SK-N-DZ (cell line): ENCODE results near the gene CRTC1.
A peak's percentile ranks its signal among the peaks of the same experiment; 100 is the strongest.

ENCODE experiments used
- DNase-seq: peaks from one replicate; pipeline ENCODE4 v3.0.0-alpha.2; 2015; ENCODE audit warnings: low spot score

CRTC1 gene

GRCh38 chr19:18781047-18781600 lies 97.6 kb downstream of the CRTC1 start:
- DNase-seq = no peak

- DNase-seq = no peak
These were observed 98.5 kb downstream of the CRTC1 start for GRCh38 chr19:18781885-18782527.

- DNase-seq = no peak
These were observed 99.2 kb downstream of the CRTC1 start for GRCh38 chr19:18782559-18783225.

- DNase-seq = no peak
These were observed 100.7 kb downstream of the CRTC1 start for GRCh38 chr19:18783958-18784785.

- DNase-seq = no peak
These were observed 101.3 kb downstream of the CRTC1 start for GRCh38 chr19:18784786-18785120.

- peak; percentile 62 for DNase-seq
These were observed 102.0 kb downstream of the CRTC1 start for GRCh38 chr19:18785179-18786124.

- no peak for DNase-seq
These were observed 105.3 kb downstream of the CRTC1 start for GRCh38 chr19:18788529-18789421.

- no peak for DNase-seq
These were observed 106.0 kb downstream of the CRTC1 start for GRCh38 chr19:18789422-18789869.

- no peak for DNase-seq
These were observed 106.5 kb downstream of the CRTC1 start for GRCh38 chr19:18789883-18790565.

GRCh38 chr19:18790566-18791314 lies 107.3 kb downstream of the CRTC1 start, which contains the start of gene COMP:
Gene COMP (minus strand): TSS chr19:18791305. CDS start chr19:18791269, 36 bp downstream.
- DNase-seq = no peak

- DNase-seq = no peak
These were observed 107.8 kb downstream of the CRTC1 start for GRCh38 chr19:18791315-18791678.

- DNase-seq = no peak
These were observed 109.2 kb downstream of the CRTC1 start for GRCh38 chr19:18792661-18793060.

- no peak for DNase-seq
These were observed 109.9 kb downstream of the CRTC1 start for GRCh38 chr19:18793144-18794028.

GRCh38 chr19:18794029-18794313 lies 110.5 kb downstream of the CRTC1 start:
- no peak for DNase-seq

- DNase-seq = no peak
These were observed 111.2 kb downstream of the CRTC1 start for GRCh38 chr19:18794692-18795091.

GRCh38 chr19:18795540-18795939 lies 112.1 kb downstream of the CRTC1 start:
- no peak for DNase-seq

GRCh38 chr19:18796239-18796638 lies 112.8 kb downstream of the CRTC1 start:
- no peak for DNase-seq
